Nephron (organoid): ENCODE measurements around the gene MUC3A.

Experiments used
- H3K27ac Mint-ChIP-seq, 3 experiments: 2 replicates each; pipeline ENCODE4 v1.8.0; 2020; ENCODE audit warnings: mixed read lengths in 3 of 3, mild to moderate bottlenecking in 2 of 3, moderate library complexity in 1 of 3
- H3K27me3 Mint-ChIP-seq: 2 replicates; pipeline ENCODE4 v1.8.0; 2021; ENCODE audit warnings: low read depth, mild to moderate bottlenecking, moderate library complexity, mixed read lengths
- H3K36me3 Mint-ChIP-seq: 2 replicates; pipeline ENCODE4 v1.8.0; 2020; ENCODE audit warnings: low read depth, mixed read lengths
- H3K4me1 Mint-ChIP-seq: 2 replicates; pipeline ENCODE4 v1.8.0; 2020; ENCODE audit warnings: mixed read lengths
- H3K4me3 Mint-ChIP-seq, 3 experiments: 2 replicates each; pipeline ENCODE4 v1.8.0; 2020; ENCODE audit warnings: mild to moderate bottlenecking in 3 of 3, mixed read lengths in 3 of 3, moderate library complexity in 2 of 3
- H3K9me3 Mint-ChIP-seq: 2 replicates; pipeline ENCODE4 v1.8.0; 2020; ENCODE audit warnings: mixed read lengths
- CTCF ChIP-seq, 3 experiments: fragments of 200-600 bp; sonication (generic); IDR thresholded peaks; one replicate each; pipeline ENCODE4 v1.5.0; 2021; ENCODE audit warnings: antibody characterized with exemption in 3 of 3; ENCODE audit not compliant: unreplicated experiment in 3 of 3

The MUC3A gene

GRCh38 chr7:100964630-100965029 is 15.3 kb downstream of the MUC3A start:
- no peaks in the 10 kb centered on the region for H3K9me3 Mint-ChIP-seq
- no peak for TF ChIP-seq CTCF (IDR thresholded peaks at IDR 0.05; ENCODE audit: unreplicated experiment in 3 of 3)
- no peak overlapping the region for H3K27ac Mint-ChIP-seq
- H3K4me3 Mint-ChIP-seq: no peak overlapping the region
- H3K27me3 Mint-ChIP-seq: peaks cover 72% of the 10 kb centered on the region
- H3K4me1 Mint-ChIP-seq: peaks cover 9% of the 10 kb centered on the region
- H3K36me3 Mint-ChIP-seq: no peaks in the 10 kb centered on the region

GRCh38 chr7:100965045-100965722 is 15.8 kb downstream of the MUC3A start:
- Mint-ChIP-seq H3K27ac (no peak overlapping the region), H3K9me3 (no peaks in the 10 kb centered on the region), H3K4me1 (peaks cover 9% of the 10 kb centered on the region), H3K36me3 (no peaks in the 10 kb centered on the region), H3K4me3 (peak overlapping the region; percentile 67 to 75 (median 71)), H3K27me3 (peaks cover 77% of the 10 kb centered on the region)
- TF ChIP-seq CTCF (IDR thresholded peaks at IDR 0.05; ENCODE audit: unreplicated experiment in 3 of 3): no peak

GRCh38 chr7:100965723-100966541 is 16.6 kb downstream of the MUC3A start:
- H3K27me3 Mint-ChIP-seq: peaks cover 80% of the 10 kb centered on the region
- no peak overlapping the region for H3K27ac Mint-ChIP-seq
- peaks cover 9% of the 10 kb centered on the region for H3K4me1 Mint-ChIP-seq
- no peaks in the 10 kb centered on the region for H3K9me3 Mint-ChIP-seq
- peak overlapping the region; percentile 67 to 75 (median 71) for H3K4me3 Mint-ChIP-seq
- peak; percentile 82 to 88 (median 87) for TF ChIP-seq CTCF (IDR thresholded peaks at IDR 0.05; ENCODE audit: unreplicated experiment in 3 of 3)
- no peaks in the 10 kb centered on the region for H3K36me3 Mint-ChIP-seq

GRCh38 chr7:100966542-100967291 is 17.4 kb downstream of the MUC3A start:
- Mint-ChIP-seq H3K36me3 (no peaks in the 10 kb centered on the region), H3K27ac (no peak overlapping the region), H3K9me3 (no peaks in the 10 kb centered on the region), H3K4me3 (peak overlapping the region in 2 of 3 experiments; percentile 27 to 57), H3K27me3 (peaks cover 88% of the 10 kb centered on the region), H3K4me1 (peaks cover 9% of the 10 kb centered on the region)
- TF ChIP-seq CTCF (IDR thresholded peaks at IDR 0.05; ENCODE audit: unreplicated experiment in 3 of 3): no peak

GRCh38 chr7:100967292-100967863 is 18.0 kb downstream of the MUC3A start:
- Mint-ChIP-seq H3K4me3 (peak overlapping the region; percentile 8 to 40 (median 11)), H3K27me3 (peaks cover 93% of the 10 kb centered on the region), H3K27ac (no peak overlapping the region), H3K4me1 (peaks cover 9% of the 10 kb centered on the region), H3K36me3 (no peaks in the 10 kb centered on the region), H3K9me3 (no peaks in the 10 kb centered on the region)
- no peak for TF ChIP-seq CTCF (IDR thresholded peaks at IDR 0.05; ENCODE audit: unreplicated experiment in 3 of 3)
